Esophagus (tissue), 2 donors: ENCODE results near the gene YTHDF1. TPM values are rescaled to one million over a fixed set of nuclear protein-coding genes. Genes with fewer than 3 reads are reported as not detected.
"Not testable (repeated sequence)": the region's sequence is repeated elsewhere in the genome, so short reads cannot be mapped to it uniquely, and the experiment has no call there.

Source experiments
- H3K27ac ChIP-seq, 2 donors: one replicate each; pipeline ENCODE4 v1.5.1; 2013; ENCODE audit warnings: low read depth in 2 of 2, mild to moderate bottlenecking in 2 of 2, inconsistent platforms in 1 of 2, low read length in 1 of 2, moderate library complexity in 1 of 2
- H3K27me3 ChIP-seq, 2 donors: one replicate each; pipeline ENCODE4 v1.6.1; 2013; ENCODE audit warnings: low read length in 2 of 2, control low read depth in 1 of 2, mild to moderate bottlenecking in 1 of 2; ENCODE audit not compliant: insufficient read depth in 2 of 2, control insufficient read depth in 1 of 2
- H3K36me3 ChIP-seq, 2 donors: one replicate each; pipeline ENCODE4 v1.6.1; 2013; ENCODE audit warnings: low read length in 1 of 2; ENCODE audit not compliant: control insufficient read depth in 2 of 2, insufficient read depth in 2 of 2
- H3K4me1 ChIP-seq, 2 donors: one replicate each; pipeline ENCODE4 v1.6.1; 2013; ENCODE audit warnings: low read length in 1 of 2; ENCODE audit not compliant: control insufficient read depth in 2 of 2, insufficient read depth in 2 of 2
- H3K4me3 ChIP-seq, 2 donors: one replicate each; pipeline ENCODE4 v1.5.1; 2013; ENCODE audit warnings: low read length in 2 of 2, mild to moderate bottlenecking in 2 of 2, low read depth in 1 of 2, moderate library complexity in 1 of 2
- H3K9me3 ChIP-seq, 2 donors: one replicate each; pipeline ENCODE4 v1.6.1; 2013; ENCODE audit warnings: mild to moderate bottlenecking in 2 of 2, low read depth in 1 of 2, low read length in 1 of 2, moderate library complexity in 1 of 2; ENCODE audit not compliant: control insufficient read depth in 2 of 2, insufficient read depth in 1 of 2
- WGBS, 2 donors: extraction: QIAGEN DNeasy Blood & Tissue Kit; methylation state at CpG; one replicate each; pipeline ENCODE4 v1.1.7; 2013; 5-methylcytosine and 5-hydroxymethylcytosine counted together
- polyA plus RNA-seq, 2 donors: library from polyadenylated mRNA; stranded (reverse); fragments of 200-250 nt; gene quantifications; one replicate each; pipeline ENCODE4 v1.2.3, GENCODE V29; 2013
- donor health status: healthy with polysubstance abuse.
- donor health status: Bipolar disorder and iron deficiency.

The YTHDF1 gene
- polyA plus RNA-seq, 2 donors, result 13.1 to 15.7 TPM

- WGBS, 2 donors, result 88 to 90% methylated on average over 11 to 12 of the region's 13 CpGs
- no peak overlapping the region for H3K4me3 ChIP-seq
- peaks cover 0 to 16% of the 10 kb centered on the region in 2 donors for H3K27me3 ChIP-seq
- no peaks in the 10 kb centered on the region for H3K9me3 ChIP-seq
- H3K27ac ChIP-seq, result no peak overlapping the region
- H3K36me3 ChIP-seq, result no peaks in the 10 kb centered on the region
- H3K4me1 ChIP-seq, result peaks cover 4 to 14% of the 10 kb centered on the region in 2 donors
Observed at GRCh38 chr20:63257629-63258028, 41.7 kb upstream of the YTHDF1 start.

- Histone ChIP-seq H3K36me3 (no peaks in the 10 kb centered on the region), H3K4me1 (peaks cover 4 to 14% of the 10 kb centered on the region in 2 donors), H3K27me3 (peaks cover 0 to 18% of the 10 kb centered on the region in 2 donors), H3K27ac (no peak overlapping the region), H3K9me3 (no peaks in the 10 kb centered on the region), H3K4me3 (no peak overlapping the region)
- 89 to 91% methylated on average over 4 of the region's 4 CpGs for WGBS, 2 donors
Observed at GRCh38 chr20:63256954-63257353, 41.0 kb upstream of the YTHDF1 start.

DNA sequence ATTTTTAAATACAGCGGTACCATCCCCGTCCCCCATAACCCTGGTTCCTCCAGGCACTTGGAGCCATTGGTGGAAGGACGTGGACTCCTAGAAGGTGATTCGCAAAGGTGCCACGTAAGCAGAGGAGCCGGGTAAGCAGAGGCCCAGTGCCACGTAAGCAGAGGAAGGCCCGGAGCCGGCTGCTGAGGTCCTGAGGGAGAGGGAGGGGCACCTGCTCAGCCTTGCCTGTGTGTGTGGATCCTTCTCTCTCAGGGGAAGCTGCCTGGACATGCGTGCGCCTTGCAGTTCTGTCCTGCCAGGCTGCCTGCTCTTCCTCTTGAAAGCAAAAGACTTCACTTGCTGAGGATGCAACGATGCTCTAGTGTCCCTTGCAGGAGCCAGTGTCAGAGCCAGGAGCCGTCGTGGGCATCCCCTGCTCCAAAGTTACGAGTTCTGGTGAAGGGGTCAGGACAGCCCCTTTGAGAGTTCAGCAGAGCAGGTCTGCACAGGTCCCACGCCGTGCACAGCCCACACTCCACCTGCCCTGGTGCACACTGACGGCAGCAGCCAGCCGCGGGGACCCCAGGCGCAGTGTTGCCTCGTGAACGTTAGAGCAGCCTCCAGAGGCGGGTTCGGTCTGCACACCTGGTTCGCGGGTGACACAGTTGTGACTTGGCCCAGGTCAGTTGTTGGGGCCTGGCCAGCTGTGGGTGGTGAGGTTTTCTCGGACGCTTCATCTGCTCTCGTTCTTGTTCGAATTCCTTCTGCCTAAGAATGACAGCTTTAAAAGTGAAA lies 40.2 kb upstream of the YTHDF1 start:
- Histone ChIP-seq H3K4me1 (peaks cover 4 to 14% of the 10 kb centered on the region in 2 donors), H3K27me3 (peaks cover 0 to 20% of the 10 kb centered on the region in 2 donors), H3K4me3 (no peak overlapping the region), H3K36me3 (no peaks in the 10 kb centered on the region), H3K9me3 (no peaks in the 10 kb centered on the region), H3K27ac (peak overlapping the region in 1 of 2 donors; percentile 27)
- WGBS, 2 donors, result 39 to 40% methylated on average over 31 of the region's 31 CpGs

DNA sequence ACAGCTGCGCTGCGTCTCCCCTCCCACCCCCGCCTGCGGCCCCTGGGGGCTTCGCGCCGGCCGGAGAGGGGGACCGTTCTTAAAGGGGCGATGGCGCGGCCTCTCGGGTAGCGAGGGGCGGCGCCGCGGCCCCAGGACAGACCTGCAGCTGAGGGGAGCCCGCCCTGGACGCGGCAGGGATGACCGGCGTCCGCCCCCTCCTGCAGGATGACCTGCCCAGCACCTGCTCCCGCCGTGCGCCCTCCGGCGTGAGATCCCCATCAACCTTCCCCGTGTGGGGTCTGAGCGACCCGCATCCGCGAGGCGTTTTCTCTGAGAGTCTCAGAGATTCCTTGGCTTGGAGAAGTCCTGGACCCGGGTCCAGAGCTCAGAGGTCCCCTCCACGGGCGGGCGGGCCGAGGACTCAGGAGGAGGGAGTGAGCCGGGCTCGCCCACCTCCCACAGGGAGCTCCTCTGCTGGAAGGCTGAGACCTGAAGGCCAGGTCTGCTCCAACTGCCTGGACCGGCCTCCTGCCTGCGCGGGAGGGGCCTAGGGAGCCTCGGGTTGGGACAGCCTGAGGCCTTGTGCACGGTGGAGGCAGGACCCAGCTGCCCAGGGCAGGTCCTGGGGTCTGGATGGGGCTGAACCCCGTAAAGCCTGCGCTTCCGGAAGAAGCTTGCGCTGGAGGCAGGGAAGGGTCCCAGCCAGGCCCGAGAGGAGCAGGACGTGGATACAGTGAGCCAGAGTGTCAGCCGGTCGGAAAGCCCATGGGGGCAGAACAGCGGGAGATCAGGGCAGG lies 38.9 kb upstream of the YTHDF1 start:
- Histone ChIP-seq H3K27ac (no peak overlapping the region), H3K36me3 (no peaks in the 10 kb centered on the region), H3K27me3 (peaks cover 0 to 20% of the 10 kb centered on the region in 2 donors), H3K4me3 (no peak overlapping the region), H3K9me3 (no peaks in the 10 kb centered on the region), H3K4me1 (peaks cover 4 to 14% of the 10 kb centered on the region in 2 donors)
- 16 to 18% methylated on average over 43 to 56 of the region's 56 CpGs for WGBS, 2 donors

GRCh38 chr20:63254232-63254605 lies 38.3 kb upstream of the YTHDF1 start, which contains the start of gene NKAIN4:
Gene NKAIN4 (minus strand): TSS chr20:63254463. CDS start chr20:63254450, 13 bp downstream.
- peaks cover 4 to 14% of the 10 kb centered on the region in 2 donors for H3K4me1 ChIP-seq
- H3K27ac ChIP-seq, result no peak within 1 kb of the TSS
- no peaks in the 10 kb centered on the region for H3K9me3 ChIP-seq
- peaks cover 0 to 20% of the 10 kb centered on the region in 2 donors for H3K27me3 ChIP-seq
- H3K4me3 ChIP-seq, result peak within 1 kb of the TSS in 1 of 2 donors; percentile 30
- no peaks in the 10 kb centered on the region for H3K36me3 ChIP-seq
- 2% methylated on average over 22 to 45 of the region's 46 CpGs for WGBS, 2 donors

DNA sequence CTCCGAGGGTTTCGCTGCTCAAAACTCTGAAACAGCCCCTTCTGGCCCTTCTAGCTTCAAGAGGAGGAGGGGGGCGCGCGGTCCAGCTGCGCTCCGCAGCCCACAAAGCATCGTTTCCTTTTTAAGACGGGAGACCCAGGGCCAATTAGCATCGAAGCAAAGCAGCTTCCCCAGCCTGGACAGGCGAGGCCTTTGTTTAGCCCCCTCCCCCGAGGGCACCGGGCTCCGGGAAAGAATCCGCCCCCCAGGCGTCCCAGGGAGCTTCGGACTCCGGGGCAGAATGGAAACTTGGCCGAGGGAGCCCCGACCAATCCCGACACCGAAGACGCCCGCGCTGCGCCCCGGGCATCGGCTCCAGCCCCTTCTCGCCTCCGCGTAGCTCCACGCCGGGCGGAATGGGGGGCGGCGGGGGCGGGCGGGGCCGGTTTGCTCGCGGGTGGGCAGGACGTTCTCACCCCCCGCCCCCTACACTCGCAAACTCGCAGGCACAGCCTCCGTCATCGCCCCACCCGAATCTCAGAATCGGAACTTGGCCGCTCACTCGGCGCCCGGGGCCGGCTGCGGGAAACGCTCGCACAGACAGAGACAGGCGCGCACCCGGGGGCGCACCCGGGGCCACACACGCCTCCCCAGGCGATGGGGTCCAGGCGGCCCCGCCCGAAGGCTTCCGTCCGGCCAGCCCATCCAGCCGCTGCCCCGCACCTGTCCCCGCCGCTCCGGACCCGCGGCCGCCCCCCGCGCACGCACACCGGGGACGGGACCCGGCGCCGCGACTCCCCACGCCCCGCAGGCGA lies 37.7 kb upstream of the YTHDF1 start:
- WGBS, 2 donors, result 1 to 3% methylated on average over 73 to 89 of the region's 89 CpGs
- no peaks in the 10 kb centered on the region for H3K36me3 ChIP-seq
- no peak overlapping the region for H3K27ac ChIP-seq
- peaks cover 0 to 20% of the 10 kb centered on the region in 2 donors for H3K27me3 ChIP-seq
- peaks cover 4 to 14% of the 10 kb centered on the region in 2 donors for H3K4me1 ChIP-seq
- no peaks in the 10 kb centered on the region for H3K9me3 ChIP-seq
- H3K4me3 ChIP-seq, result peak overlapping the region in 1 of 2 donors; percentile 30

- Histone ChIP-seq H3K4me1 (peaks cover 4 to 14% of the 10 kb centered on the region in 2 donors), H3K27me3 (peaks cover 0 to 20% of the 10 kb centered on the region in 2 donors), H3K36me3 (no peaks in the 10 kb centered on the region), H3K9me3 (no peaks in the 10 kb centered on the region), H3K4me3 (peak overlapping the region in 1 of 2 donors; percentile 30), H3K27ac (no peak overlapping the region)
- 9 to 19% methylated on average over 16 of the region's 16 CpGs for WGBS, 2 donors
Observed at GRCh38 chr20:63253065-63253437, 37.1 kb upstream of the YTHDF1 start.

DNA sequence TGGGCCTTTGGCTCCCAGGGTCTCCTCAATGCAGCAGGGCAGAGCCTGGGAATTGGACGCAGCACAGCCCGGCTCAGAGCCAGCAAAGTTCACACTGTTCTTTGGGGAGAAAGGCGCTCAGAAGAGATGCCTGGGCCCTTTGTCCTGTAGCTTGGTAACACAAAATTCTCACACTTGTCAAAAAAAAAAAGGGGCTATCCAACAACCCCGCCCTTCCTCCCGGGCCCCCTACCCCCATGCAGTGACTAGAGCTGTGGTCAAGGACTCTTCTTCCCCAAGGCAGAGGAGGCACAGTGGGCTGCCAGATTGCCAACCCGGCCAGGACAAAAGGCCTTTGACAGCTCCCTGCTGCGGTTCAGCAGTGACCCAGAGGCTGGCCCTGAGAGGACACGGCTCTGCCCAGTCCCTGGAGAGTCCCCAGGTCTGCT lies 36.4 kb upstream of the YTHDF1 start:
- Histone ChIP-seq H3K27me3 (peaks cover 0 to 22% of the 10 kb centered on the region in 2 donors), H3K9me3 (no peaks in the 10 kb centered on the region), H3K27ac (no peak overlapping the region), H3K4me3 (no peak overlapping the region), H3K36me3 (no peaks in the 10 kb centered on the region), H3K4me1 (peaks cover 4 to 14% of the 10 kb centered on the region in 2 donors)
- 71 to 76% methylated on average over 8 of the region's 8 CpGs for WGBS, 2 donors

- H3K4me1 ChIP-seq, result peaks cover 4 to 11% of the 10 kb centered on the region in 2 donors
- H3K4me3 ChIP-seq, H3K9me3 ChIP-seq, H3K36me3 ChIP-seq, H3K27ac ChIP-seq: not testable (repeated sequence)
- 29 to 33% methylated on average over 12 of the region's 14 CpGs for WGBS, 2 donors
- H3K27me3 ChIP-seq, result peaks cover 0 to 31% of the 10 kb centered on the region in 2 donors
Observed at GRCh38 chr20:63251350-63251749, 35.4 kb upstream of the YTHDF1 start.
